HepG2 (cell line): ENCODE results near the gene SGIP1. TPM values are rescaled to one million over a fixed set of nuclear protein-coding genes. Genes with fewer than 3 reads are reported as not detected.

Source experiments
- ATAC-seq: fragments of 200-7000 bp; cut with Tn5 transposase; 3 replicates; pipeline ENCODE4 v1.9.1; 2020; ENCODE audit warnings: mild to moderate bottlenecking, moderate library complexity
- BruUV-seq: library from RNA; stranded (reverse); fragments of 400-500 nt; replicated peaks from 2 replicates; lab custom pipeline; 2021; lab: Mats Ljungman, UMichigan
- CTCF ChIA-PET: fragments of 300-600 bp; formaldehyde crosslinking; extraction: SDS; loops from one replicate; lab custom pipeline; 2021; ENCODE audit warnings: low total read pairs, inconsistent platforms, low intra/inter-chr PET ratio; lab: Yijun Ruan, JAX
- POLR2A ChIA-PET: fragments of 350-600 bp; sonication (Branson Sonifier 250); formaldehyde crosslinking; loops from one replicate; lab custom pipeline; 2020; ENCODE audit warnings: antibody characterized with exemption, inconsistent platforms; lab: Yijun Ruan, JAX
- DNase-seq: peaks from one replicate; pipeline ENCODE4 v3.0.0-alpha.2; 2015; ENCODE audit warnings: low spot score
- FAIRE-seq: peaks from 3 replicates; lab custom pipeline; 2011; peaks lifted over from hg19 to GRCh38; lab: Jason Lieb, UNC
- H2AFZ ChIP-seq: one replicate; pipeline ENCODE4 v1.6.1; 2011; ENCODE audit warnings: low read length, inconsistent platforms
- H3K27ac ChIP-seq: fragments of 300-600 bp; 3 replicates; pipeline ENCODE4 v1.8.0; 2011; ENCODE audit warnings: mixed run types, mild to moderate bottlenecking, mixed read lengths, low read length, inconsistent platforms; ENCODE audit not compliant: insufficient read depth; ENCODE audit errors: extremely low read length
- H3K27me3 ChIP-seq, 2 experiments: fragments of 200-600 bp in 1 of 2; 2 replicates in 1 of 2; 3 replicates in 1 of 2; pipeline versions ENCODE4 v1.6.0 to v1.8.0; 2011; ENCODE audit warnings: low read length in 2 of 2, mild to moderate bottlenecking in 2 of 2, moderate library complexity in 2 of 2, inconsistent platforms in 1 of 2; ENCODE audit not compliant: insufficient read depth in 2 of 2, control insufficient read depth in 1 of 2
- H3K36me3 ChIP-seq, 2 experiments: fragments of 200-600 bp in 1 of 2; replicated peaks in 1 of 2; 2 replicates in 1 of 2; 3 replicates in 1 of 2; pipeline versions ENCODE4 v1.5.1 to v1.8.0; 2011; ENCODE audit warnings: low read length in 2 of 2, inconsistent platforms in 1 of 2; ENCODE audit not compliant: insufficient read depth in 2 of 2, control insufficient read depth in 1 of 2
- H3K4me1 ChIP-seq: 2 replicates; pipeline ENCODE4 v1.5.1; 2012; ENCODE audit warnings: low read length, inconsistent platforms; ENCODE audit not compliant: insufficient read depth
- H3K4me2 ChIP-seq: 2 replicates; pipeline ENCODE4 v1.6.0; 2011; ENCODE audit warnings: low read depth, low read length, inconsistent platforms
- H3K4me3 ChIP-seq, 3 experiments: fragments of 200-600 bp in 1 of 3; sonication (generic), shearing (Covaris generic) in 1 of 3; replicated peaks in 1 of 3; 2 replicates each; pipeline ENCODE4 v1.5.1; 2011 to 2016; ENCODE audit warnings: low read length in 3 of 3, inconsistent platforms in 2 of 3, low read depth in 2 of 3, mild to moderate bottlenecking in 2 of 3, control low read depth in 1 of 3, mixed read lengths in 1 of 3; ENCODE audit not compliant: insufficient read depth in 1 of 3
- H3K79me2 ChIP-seq: one replicate; pipeline ENCODE4 v1.6.1; 2011; ENCODE audit warnings: low read length, inconsistent platforms; ENCODE audit not compliant: insufficient read depth
- H3K9ac ChIP-seq: 2 replicates; pipeline ENCODE4 v1.6.0; 2011; ENCODE audit warnings: mild to moderate bottlenecking, low read depth, low read length, inconsistent platforms; ENCODE audit not compliant: insufficient read depth
- H3K9me3 ChIP-seq: 2 replicates; pipeline ENCODE4 v1.5.1; 2012; ENCODE audit warnings: mild to moderate bottlenecking, low read length
- H4K20me1 ChIP-seq: 2 replicates; pipeline ENCODE4 v1.6.0; 2011; ENCODE audit warnings: inconsistent platforms, mild to moderate bottlenecking, low read length, moderate library complexity; ENCODE audit not compliant: insufficient read depth
- CHCHD3 ChIP-seq: sonication (generic); formaldehyde crosslinking; IDR thresholded peaks from 2 replicates; pipeline ENCODE4 v1.8.0; 2022; ENCODE audit warnings: mild to moderate bottlenecking, missing genetic modification reagents, moderate library complexity
- LCORL ChIP-seq, 2 experiments: fragments of 450-650 bp in 1 of 2; sonication (generic) in 1 of 2; formaldehyde crosslinking in 1 of 2; IDR thresholded peaks; 2 replicates each; pipeline versions ENCODE4 v1.5.0 to v1.6.1; 2017 to 2020; ENCODE audit warnings: antibody characterized with exemption in 1 of 2, missing genetic modification reagents in 1 of 2
- POLR2G ChIP-seq: fragments of 200-400 bp; formaldehyde crosslinking; IDR thresholded peaks from 2 replicates; pipeline ENCODE4 v1.6.1; 2018; ENCODE audit warnings: mild to moderate bottlenecking, low read depth, low read length, moderate library complexity
- RBFOX2 ChIP-seq: fragments of 200-400 bp; formaldehyde crosslinking; IDR thresholded peaks from 2 replicates; pipeline ENCODE4 v1.6.1; 2017; ENCODE audit warnings: low read depth, mild to moderate bottlenecking, low read length
- ZFP36 ChIP-seq: fragments of 150-350 bp; IDR thresholded peaks from 2 replicates; pipeline ENCODE4 v1.6.1; 2018; ENCODE audit warnings: borderline replicate concordance, low read length, low read depth; ENCODE audit not compliant: partially characterized antibody
- ZNF12 ChIP-seq: sonication (generic); formaldehyde crosslinking; IDR thresholded peaks from 2 replicates; pipeline ENCODE4 v1.5.0; 2020; ENCODE audit warnings: missing genetic modification reagents
- ZNF253 ChIP-seq: sonication (generic); formaldehyde crosslinking; IDR thresholded peaks from 2 replicates; pipeline ENCODE4 v1.8.0; 2022; ENCODE audit warnings: mild to moderate bottlenecking, missing genetic modification reagents, borderline replicate concordance
- ZNF460 ChIP-seq: sonication (generic); formaldehyde crosslinking; IDR thresholded peaks from 2 replicates; pipeline ENCODE4 v1.5.1; 2020; ENCODE audit warnings: missing genetic modification reagents, mild to moderate bottlenecking, borderline replicate concordance
- ZNF572 ChIP-seq: sonication (generic); formaldehyde crosslinking; IDR thresholded peaks from 2 replicates; pipeline ENCODE4 v1.5.1; 2020; ENCODE audit warnings: mild to moderate bottlenecking, missing genetic modification reagents
- ZNF589 ChIP-seq: sonication (generic); formaldehyde crosslinking; conservative IDR thresholded peaks from 2 replicates; pipeline ENCODE4 v1.8.0; 2022; ENCODE audit warnings: mild to moderate bottlenecking, moderate library complexity, missing genetic modification reagents
- ZNF616 ChIP-seq: sonication (generic); formaldehyde crosslinking; IDR thresholded peaks from 2 replicates; pipeline ENCODE4 v1.5.0; 2020; ENCODE audit warnings: low read depth, mild to moderate bottlenecking, missing genetic modification reagents
- ZNF790 ChIP-seq: sonication (generic); formaldehyde crosslinking; IDR thresholded peaks from 2 replicates; pipeline ENCODE4 v1.8.0; 2022; ENCODE audit warnings: missing genetic modification reagents, mild to moderate bottlenecking, borderline replicate concordance
- ZSCAN20 ChIP-seq: sonication (generic); formaldehyde crosslinking; IDR thresholded peaks from 2 replicates; pipeline ENCODE4 v1.4.0; 2020; ENCODE audit warnings: missing genetic modification reagents, mild to moderate bottlenecking, borderline replicate concordance
- ZSCAN30 ChIP-seq: sonication (generic); formaldehyde crosslinking; IDR thresholded peaks from 2 replicates; pipeline ENCODE4 v1.5.0; 2020; ENCODE audit warnings: mild to moderate bottlenecking, missing genetic modification reagents
- WGBS: methylation state at CpG from one replicate; pipeline ENCODE4 v1.1.6; 2017; ENCODE audit warnings: low lambda C conversion rate; 5-methylcytosine and 5-hydroxymethylcytosine counted together
- in situ Hi-C: cut with HindIII; loops from 2 replicates; pipeline ENCODE4 v1.10.0; 2017; ENCODE audit warnings: low pct_unique_long_range_greater_than_20kb; ENCODE audit not compliant: extremely low pct_ligation_motif_present
- intact Hi-C: fragments of 100-400 bp; cut with micrococcal nuclease; formaldehyde crosslinking; loops from one replicate; pipeline ENCODE4 v1.10.0; 2022; ENCODE audit not compliant: unreplicated experiment
- polyA plus RNA-seq, 8 experiments: library from polyadenylated mRNA; depleted of rRNA in 3 of 8; stranded (reverse) in 7 of 8; unstranded in 1 of 8; fragments of >200 nt; fragmentation: Illumina TruSeq in 4 of 8; extraction: Trizol in 4 of 8; gene quantifications; 2 replicates each; pipeline versions ENCODE4 v1.2.1 to v1.2.3, GENCODE V29; 2011 to 2016; ENCODE audit warnings: low read depth in 4 of 8, missing spikeins in 1 of 8, mixed read lengths in 1 of 8; ENCODE audit not compliant: insufficient read depth in 1 of 8
- total RNA-seq, 5 experiments: library from RNA; depleted of rRNA; stranded (reverse); fragments of >200 nt; fragmentation: Illumina TruSeq; extraction: Trizol; gene quantifications; 2 replicates each; pipeline ENCODE4 v1.2.3, GENCODE V29; 2016; ENCODE audit warnings: low read depth in 1 of 5
- TF ChIP-seq, protein P1 (sequence below): sonication (generic); formaldehyde crosslinking; IDR thresholded peaks from 2 replicates; pipeline ENCODE4 v1.4.0; 2020; ENCODE audit warnings: missing genetic modification reagents, borderline replicate concordance
- TF ChIP-seq, protein P2 (sequence below): sonication (generic); formaldehyde crosslinking; IDR thresholded peaks from 2 replicates; pipeline ENCODE4 v1.5.0; 2020; ENCODE audit warnings: missing genetic modification reagents, mild to moderate bottlenecking, borderline replicate concordance

SGIP1 gene
- total and polyA plus RNA-seq, 2 of the 13 experiments (the other 11 are each of a cell fraction or from before 2014, with no cell fraction given) = not detected

DNA sequence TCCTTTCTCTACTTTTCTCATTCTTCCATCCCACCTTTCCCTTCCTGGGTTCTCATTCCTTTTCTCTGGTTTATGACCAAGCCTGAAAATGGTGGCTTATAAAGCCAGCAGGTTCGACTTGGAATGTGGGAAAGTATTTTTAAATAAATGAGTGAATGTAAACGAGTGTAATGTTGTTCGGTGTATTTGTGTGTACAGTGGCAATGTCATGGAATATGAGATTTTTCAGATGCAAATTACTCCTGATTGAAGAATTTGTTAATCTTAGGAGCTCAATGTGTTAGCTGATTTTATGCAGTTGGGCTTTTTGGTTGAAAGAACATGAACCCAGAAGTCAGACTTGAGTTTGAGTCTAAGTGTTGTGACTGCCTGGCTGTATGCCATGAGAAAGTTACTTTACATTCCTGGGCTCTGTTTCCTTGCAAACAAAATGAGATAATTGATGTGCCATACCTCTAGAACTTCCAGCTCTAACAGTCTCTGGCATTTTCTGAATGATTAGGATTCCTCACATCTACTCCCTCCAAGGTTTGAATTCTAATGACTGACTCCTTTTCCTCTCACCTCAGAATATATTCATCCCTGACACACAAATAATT, 6.6 kb downstream of the SGIP1 start:
- Histone ChIP-seq H3K4me3 (no peak overlapping the region), H4K20me1 (no peaks in the 10 kb centered on the region), H3K4me2 (no peak overlapping the region), H3K79me2 (no peaks in the 10 kb centered on the region), H2AFZ (no peak overlapping the region), H3K27ac (no peak overlapping the region), H3K4me1 (peaks cover 52% of the 10 kb centered on the region), H3K36me3 (no peaks in the 10 kb centered on the region), H3K9me3 (no peaks in the 10 kb centered on the region), H3K27me3 (no peaks in the 10 kb centered on the region), H3K9ac (no peak overlapping the region)
- intact Hi-C loops (no loop called here), in situ Hi-C loops (no loop called here)
- no TSS peak for BruUV-seq
- FAIRE-seq (no peak), ATAC-seq (no peak), DNase-seq (no peak)
- POLR2A ChIA-PET = no interaction called here
- no peak for TF ChIP-seq ZFP36
- TF ChIP-seq, protein P1, sequence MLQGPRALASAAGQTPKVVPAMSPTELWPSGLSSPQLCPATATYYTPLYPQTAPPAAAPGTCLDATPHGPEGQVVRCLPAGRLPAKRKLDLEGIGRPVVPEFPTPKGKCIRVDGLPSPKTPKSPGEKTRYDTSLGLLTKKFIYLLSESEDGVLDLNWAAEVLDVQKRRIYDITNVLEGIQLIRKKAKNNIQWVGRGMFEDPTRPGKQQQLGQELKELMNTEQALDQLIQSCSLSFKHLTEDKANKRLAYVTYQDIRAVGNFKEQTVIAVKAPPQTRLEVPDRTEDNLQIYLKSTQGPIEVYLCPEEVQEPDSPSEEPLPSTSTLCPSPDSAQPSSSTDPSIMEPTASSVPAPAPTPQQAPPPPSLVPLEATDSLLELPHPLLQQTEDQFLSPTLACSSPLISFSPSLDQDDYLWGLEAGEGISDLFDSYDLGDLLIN (CRISPR knock-in tag) = no peak
- CTCF ChIA-PET = no interaction called here
- 45% methylated on average over 3 of the region's 3 CpGs for WGBS

DNA sequence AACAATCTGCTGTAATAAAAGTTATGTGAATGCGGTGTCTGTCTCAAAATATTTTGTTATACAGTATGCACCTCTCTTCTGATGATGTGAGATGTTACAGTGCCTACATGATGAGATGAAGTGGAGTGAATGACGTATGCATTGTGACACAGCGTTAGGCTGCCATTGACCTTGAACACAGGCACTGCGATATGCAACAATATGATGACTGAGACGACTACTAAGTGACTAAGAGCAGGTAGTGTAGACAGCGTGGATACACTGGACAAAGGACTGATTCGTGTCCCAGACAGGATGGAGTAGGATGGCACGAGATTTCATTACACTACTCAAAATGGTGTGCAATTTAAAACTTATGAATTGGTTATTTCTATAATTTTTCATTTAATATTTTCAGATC, 8.4 kb downstream of the SGIP1 start:
- no peaks in the 10 kb centered on the region for H3K79me2 ChIP-seq
- 21% methylated on average over 8 of the region's 8 CpGs for WGBS
- ATAC-seq (no peak), DNase-seq (peak; percentile 62), FAIRE-seq (no peak)
- H3K27me3 ChIP-seq = no peaks in the 10 kb centered on the region
- H4K20me1 ChIP-seq = no peaks in the 10 kb centered on the region
- in situ Hi-C loops = no loop called here
- peak overlapping the region; percentile 92 for H3K27ac ChIP-seq
- peak overlapping the region; percentile 78 for H3K4me2 ChIP-seq
- peak overlapping the region in 2 of 3 experiments; percentile 43 to 49; a peak in 2 of 6 replicates for H3K4me3 ChIP-seq
- H3K36me3 ChIP-seq = no peaks in the 10 kb centered on the region
- H3K9me3 ChIP-seq = no peaks in the 10 kb centered on the region
- BruUV-seq = no TSS peak
- ChIA-PET CTCF (no interaction called here), POLR2A (interaction anchor here (1.2 kb wide), 1 partner anchor 11 kb away, joined by 3 read pairs; no protein-coding TSS in a partner anchor)
- intact Hi-C loops = no loop called here
- H2AFZ ChIP-seq = peak overlapping the region; percentile 76
- peak overlapping the region; percentile 71 for H3K9ac ChIP-seq
- H3K4me1 ChIP-seq = peaks cover 53% of the 10 kb centered on the region
- TF ChIP-seq LCORL (IDR thresholded peaks at IDR 0.05) (no peak), LCORL (CRISPR knock-in tag; IDR thresholded peaks at IDR 0.05) (no peak), RBFOX2 (no peak), ZNF12 (CRISPR knock-in tag) (0 out of 2 replicates have a peak, but pooled peaks have one; percentile 21), ZNF616 (CRISPR knock-in tag) (no peak), ZNF253 (CRISPR knock-in tag) (no peak), ZNF572 (CRISPR knock-in tag) (no peak), ZNF790 (CRISPR knock-in tag) (no peak), CHCHD3 (CRISPR knock-in tag) (no peak), ZNF589 (CRISPR knock-in tag) (no peak), ZNF460 (no peak), ZSCAN30 (CRISPR knock-in tag) (no peak), POLR2G (no peak), ZSCAN20 (CRISPR knock-in tag) (no peak)
- TF ChIP-seq, protein P2, sequence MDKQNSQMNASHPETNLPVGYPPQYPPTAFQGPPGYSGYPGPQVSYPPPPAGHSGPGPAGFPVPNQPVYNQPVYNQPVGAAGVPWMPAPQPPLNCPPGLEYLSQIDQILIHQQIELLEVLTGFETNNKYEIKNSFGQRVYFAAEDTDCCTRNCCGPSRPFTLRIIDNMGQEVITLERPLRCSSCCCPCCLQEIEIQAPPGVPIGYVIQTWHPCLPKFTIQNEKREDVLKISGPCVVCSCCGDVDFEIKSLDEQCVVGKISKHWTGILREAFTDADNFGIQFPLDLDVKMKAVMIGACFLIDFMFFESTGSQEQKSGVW (CRISPR knock-in tag) = no peak
